Measurements from ENCODE around the gene AIG1.

The AIG1 gene

GRCh38 chr6:143127941-143128680 lies 67.4 kb downstream of the AIG1 start:
- DNase-seq (ENCODE audit: low read depth in 2 of 2) = no peak

- no peak for DNase-seq (ENCODE audit: low read depth in 2 of 2)
Observed at GRCh38 chr6:143128681-143129015, 68.0 kb downstream of the AIG1 start.

GRCh38 chr6:143130928-143131327 lies 70.2 kb downstream of the AIG1 start:
- DNase-seq (ENCODE audit: low read depth in 2 of 2) = no peak

GRCh38 chr6:143135325-143135724 lies 74.6 kb downstream of the AIG1 start:
- DNase-seq (ENCODE audit: low read depth in 2 of 2) = no peak

- no peak for DNase-seq (ENCODE audit: low read depth in 2 of 2)
Observed at GRCh38 chr6:143135797-143136561, 75.3 kb downstream of the AIG1 start.

- DNase-seq (ENCODE audit: low read depth in 2 of 2) = no peak
Observed at GRCh38 chr6:143136647-143137046, 76.0 kb downstream of the AIG1 start.

GRCh38 chr6:143139239-143139784 lies 78.6 kb downstream of the AIG1 start:
- peak in 1 of 2 donors; percentile 7 for DNase-seq (ENCODE audit: low read depth in 2 of 2)

GRCh38 chr6:143139884-143140283 lies 79.2 kb downstream of the AIG1 start:
- peak; percentile 52 to 54 for DNase-seq (ENCODE audit: low read depth in 2 of 2)

- DNase-seq (ENCODE audit: low read depth in 2 of 2) = no peak
Observed at GRCh38 chr6:143140767-143141166, 80.1 kb downstream of the AIG1 start.

- no peak for DNase-seq (ENCODE audit: low read depth in 2 of 2)
Observed at GRCh38 chr6:143141442-143141841, 80.8 kb downstream of the AIG1 start.

GRCh38 chr6:143146186-143146851 lies 85.6 kb downstream of the AIG1 start:
- DNase-seq (ENCODE audit: low read depth in 2 of 2) = no peak

GRCh38 chr6:143149771-143150170 lies 89.1 kb downstream of the AIG1 start:
- no peak for DNase-seq (ENCODE audit: low read depth in 2 of 2)

GRCh38 chr6:143150281-143150680 lies 89.6 kb downstream of the AIG1 start:
- DNase-seq (ENCODE audit: low read depth in 2 of 2) = no peak

GRCh38 chr6:143151381-143151780 lies 90.7 kb downstream of the AIG1 start:
- DNase-seq (ENCODE audit: low read depth in 2 of 2) = no peak

GRCh38 chr6:143155681-143156080 lies 95.0 kb downstream of the AIG1 start:
- DNase-seq (ENCODE audit: low read depth in 2 of 2) = no peak

GRCh38 chr6:143157131-143157530 lies 96.4 kb downstream of the AIG1 start:
- no peak for DNase-seq (ENCODE audit: low read depth in 2 of 2)

GRCh38 chr6:143158113-143158581 lies 97.5 kb downstream of the AIG1 start:
- no peak for DNase-seq (ENCODE audit: low read depth in 2 of 2)

GRCh38 chr6:143159001-143159400 lies 98.3 kb downstream of the AIG1 start:
- no peak for DNase-seq (ENCODE audit: low read depth in 2 of 2)

GRCh38 chr6:143160015-143160414 lies 99.3 kb downstream of the AIG1 start:
- no peak for DNase-seq (ENCODE audit: low read depth in 2 of 2)

- DNase-seq (ENCODE audit: low read depth in 2 of 2) = no peak
Observed at GRCh38 chr6:143160439-143161220, 99.9 kb downstream of the AIG1 start.

GRCh38 chr6:143163621-143164020 lies 102.9 kb downstream of the AIG1 start:
- DNase-seq (ENCODE audit: low read depth in 2 of 2) = no peak

Data from stimulated activated CD4-positive, alpha-beta T cell treated with anti-CD3 and anti-CD28 coated beads, Interleukin-15, amount 100 ng/mL, for 48 hours (primary cell).